HG02884 (cell line): ENCODE data around the gene ANO10.
A peak's percentile ranks its signal among the peaks of the same experiment; 100 is the strongest.
"Not testable (repeated sequence)": the region's sequence is repeated elsewhere in the genome, so short reads cannot be mapped to it uniquely, and the experiment has no call there.

ENCODE experiments used
- ATAC-seq: cut with Tn5 transposase; IDR thresholded peaks from one replicate; pipeline ENCODE4 v1.9.1; 2021; ENCODE audit warnings: mild to moderate bottlenecking, moderate library complexity; ENCODE audit not compliant: unreplicated experiment

The ANO10 gene

DNA sequence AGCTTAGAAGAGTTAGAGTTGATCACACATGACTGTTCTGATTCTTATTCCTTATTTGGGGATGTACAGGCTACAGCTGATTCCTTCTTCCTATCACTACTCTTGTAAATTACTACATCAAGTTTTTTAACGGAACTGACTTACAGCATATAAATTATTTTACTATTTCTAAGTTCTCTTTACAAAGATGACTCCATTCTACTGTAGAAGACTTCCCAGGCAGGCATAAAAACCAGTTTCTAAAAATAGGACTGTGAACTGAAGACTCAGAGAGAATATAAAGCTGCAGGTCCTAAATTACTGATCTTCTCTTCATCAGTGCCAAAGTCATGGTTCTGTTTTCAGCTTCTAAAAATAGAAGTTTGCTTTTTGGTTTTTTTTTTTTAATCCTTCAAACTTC is 38.9 kb downstream of the ANO10 start:
- no peak for ATAC-seq

GRCh38 chr3:43581343-43581742 is 40.5 kb downstream of the ANO10 start:
- no peak for ATAC-seq

GRCh38 chr3:43580181-43580580 is 41.6 kb downstream of the ANO10 start:
- ATAC-seq, result no peak

GRCh38 chr3:43573576-43573975 is 48.2 kb downstream of the ANO10 start:
- no peak for ATAC-seq

DNA sequence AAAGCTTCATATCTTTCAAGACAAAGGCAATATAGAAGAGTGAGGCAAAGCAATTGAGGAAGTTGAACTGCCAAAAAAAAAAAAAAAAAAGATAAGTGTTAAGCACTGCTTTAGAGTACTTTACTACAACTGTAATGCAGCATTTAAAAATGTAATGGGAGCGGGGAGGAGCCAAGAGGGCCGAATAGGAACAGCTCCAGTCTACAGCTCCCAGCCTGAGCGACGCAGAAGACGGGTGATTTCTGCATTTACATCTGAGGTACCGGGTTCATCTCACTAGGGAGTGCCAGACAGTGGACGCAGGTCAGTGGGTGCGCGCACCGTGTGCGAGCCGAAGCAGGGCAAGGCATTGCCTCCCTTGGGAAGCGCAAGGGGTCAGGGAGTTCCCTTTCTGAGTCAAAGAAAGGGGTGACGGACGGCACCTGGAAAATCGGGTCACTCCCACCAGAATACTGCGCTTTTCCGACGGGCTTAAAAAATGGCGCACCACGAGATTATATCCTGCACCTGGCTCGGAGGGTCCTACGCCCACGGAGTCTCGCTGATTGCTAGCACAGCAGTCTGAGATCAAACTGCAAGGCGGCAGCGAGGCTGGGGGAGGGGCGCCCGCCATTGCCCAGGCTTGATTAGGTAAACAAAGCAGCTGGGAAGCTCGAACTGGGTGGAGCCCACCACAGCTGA is 56.0 kb downstream of the ANO10 start:
- ATAC-seq, result not testable (repeated sequence)

- no peak for ATAC-seq
These were observed 61.9 kb downstream of the ANO10 start for GRCh38 chr3:43559961-43560360.

DNA sequence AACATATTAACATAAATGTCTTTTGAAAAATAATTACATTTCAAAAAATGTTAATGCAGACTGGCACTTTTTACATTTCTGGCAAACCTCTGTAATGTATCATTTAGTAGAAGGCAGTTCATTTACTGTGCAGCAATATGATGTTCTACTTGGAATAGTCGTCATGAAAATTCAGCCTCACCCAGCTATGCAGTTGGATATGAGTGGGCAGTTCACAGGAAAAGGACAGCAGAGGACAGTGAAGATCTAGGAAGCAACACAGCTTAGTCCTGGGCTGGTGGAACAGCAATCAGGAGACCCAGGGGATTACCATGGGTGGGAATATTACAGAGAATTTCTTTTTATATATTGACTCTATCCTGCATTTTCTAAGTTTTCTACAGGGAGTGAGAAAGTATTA is 63.6 kb downstream of the ANO10 start:
- ATAC-seq, result no peak

GRCh38 chr3:43549626-43550290 is 72.1 kb downstream of the ANO10 start:
- no peak for ATAC-seq

DNA sequence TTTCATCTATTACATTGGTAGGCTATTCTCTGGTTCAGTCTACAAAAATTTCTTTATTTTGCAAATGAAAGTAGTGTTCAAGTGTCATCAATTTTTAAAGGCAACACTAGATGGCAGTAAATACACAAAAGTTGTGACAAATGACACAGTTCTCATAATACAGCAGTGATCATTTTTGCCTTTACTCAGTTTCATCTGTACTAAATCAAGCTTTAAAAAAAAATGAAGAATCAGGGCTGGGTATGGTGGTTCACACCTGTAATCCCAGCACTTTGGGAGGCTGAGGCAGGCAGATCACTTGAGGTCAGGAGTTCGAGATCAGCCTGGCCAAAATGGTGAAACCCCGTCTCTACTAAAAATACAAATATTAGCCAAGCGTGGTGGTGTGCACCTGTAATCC is 77.5 kb downstream of the ANO10 start:
- peak; percentile 50 for ATAC-seq

- ATAC-seq, result no peak
These were observed 79.3 kb downstream of the ANO10 start for GRCh38 chr3:43542328-43543043.

- no peak for ATAC-seq
These were observed 81.2 kb downstream of the ANO10 start for GRCh38 chr3:43540624-43541023.

GRCh38 chr3:43539321-43539720 is 82.5 kb downstream of the ANO10 start:
- ATAC-seq, result no peak

- ATAC-seq, result no peak
These were observed 84.6 kb downstream of the ANO10 start for GRCh38 chr3:43537225-43537624.

GRCh38 chr3:43534675-43535074 is 87.1 kb downstream of the ANO10 start:
- ATAC-seq, result no peak

DNA sequence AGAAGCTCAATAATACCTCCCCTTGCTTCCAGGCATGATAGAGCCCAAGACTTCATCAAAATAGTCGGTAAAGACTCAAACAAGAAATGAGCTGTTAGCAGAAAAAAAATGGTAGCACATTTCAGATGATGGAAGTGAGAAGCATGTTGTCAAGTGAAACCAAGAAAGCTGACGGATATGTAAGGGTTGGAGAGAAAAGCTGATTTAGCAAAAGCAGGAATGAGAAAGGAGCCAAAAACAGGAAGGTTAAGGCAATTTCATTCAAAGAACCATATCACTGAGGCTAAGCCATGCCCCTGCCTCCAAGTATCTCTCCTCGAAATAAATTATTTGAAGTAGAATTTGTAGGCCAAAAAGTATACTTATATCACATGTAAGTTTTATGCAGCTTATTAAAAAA is 88.8 kb downstream of the ANO10 start:
- ATAC-seq, result no peak

DNA sequence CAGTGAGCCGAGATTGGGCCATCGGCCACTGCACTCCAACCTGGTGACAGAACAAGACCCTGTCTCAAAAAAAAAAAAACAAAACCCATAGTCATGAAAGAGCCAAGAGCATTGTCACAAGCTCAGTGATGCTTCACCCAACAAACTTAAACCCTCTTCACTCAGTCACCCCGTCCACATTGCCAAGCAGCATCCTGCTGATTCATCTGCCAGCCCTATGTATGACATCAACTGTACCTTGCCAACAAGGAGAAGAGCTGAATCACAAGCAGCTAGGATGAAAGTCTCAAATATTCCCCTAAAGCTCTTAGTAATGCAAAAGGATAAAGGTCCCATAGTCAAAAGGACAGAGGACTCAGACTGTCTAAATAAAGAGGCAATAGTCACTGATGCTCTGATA is 90.0 kb downstream of the ANO10 start:
- no peak for ATAC-seq

DNA sequence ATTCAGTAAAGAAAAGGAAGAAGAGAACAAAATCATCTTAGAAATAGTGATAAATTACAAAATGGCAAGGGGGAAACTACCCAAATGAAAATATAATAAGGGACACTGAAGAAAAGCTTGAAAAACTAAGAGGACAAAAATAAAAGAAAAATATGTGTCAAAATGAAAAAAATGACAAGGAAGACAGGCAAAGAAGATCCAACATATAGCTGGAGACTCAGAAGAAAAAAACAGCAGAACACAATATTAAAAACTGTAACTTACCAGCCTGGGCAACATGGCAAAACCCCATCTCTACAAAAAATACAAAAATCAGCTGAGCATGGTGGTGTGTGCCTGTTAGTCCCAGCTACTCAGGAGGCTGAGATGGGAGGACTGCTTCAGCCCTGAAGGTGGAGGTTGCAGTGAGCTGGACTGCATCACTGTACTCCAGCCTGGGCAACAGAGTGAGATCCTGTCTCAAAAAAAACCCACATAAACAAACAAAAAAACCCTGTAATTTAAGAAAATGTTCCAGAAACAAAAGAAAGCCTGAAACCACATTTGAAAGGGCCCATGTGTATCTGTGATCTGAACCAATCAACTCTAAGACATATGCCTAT is 93.2 kb downstream of the ANO10 start:
- ATAC-seq, result no peak

- no peak for ATAC-seq
These were observed 94.9 kb downstream of the ANO10 start for GRCh38 chr3:43526956-43527355.

GRCh38 chr3:43525941-43526607 is 95.7 kb downstream of the ANO10 start:
- ATAC-seq, result no peak

DNA sequence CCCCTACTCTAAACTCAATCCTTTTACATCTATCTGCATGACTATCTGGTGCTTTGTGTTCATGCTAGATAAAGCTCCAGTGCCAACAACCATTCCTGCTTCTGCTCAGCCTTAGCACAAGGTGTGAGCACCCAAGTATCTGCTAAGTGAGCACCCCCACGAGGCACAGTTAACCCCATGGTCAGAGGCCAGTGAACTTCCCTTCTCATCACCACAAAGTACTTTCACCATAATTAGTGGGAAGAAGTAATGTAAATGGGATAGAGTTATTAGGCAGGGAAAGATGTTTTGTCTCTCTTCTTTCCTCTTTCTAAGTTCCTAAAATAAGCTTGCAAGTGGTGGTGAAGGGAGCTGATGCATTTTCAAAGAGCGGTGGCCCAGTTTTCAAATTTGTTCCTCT is 96.4 kb downstream of the ANO10 start:
- ATAC-seq, result no peak

DNA sequence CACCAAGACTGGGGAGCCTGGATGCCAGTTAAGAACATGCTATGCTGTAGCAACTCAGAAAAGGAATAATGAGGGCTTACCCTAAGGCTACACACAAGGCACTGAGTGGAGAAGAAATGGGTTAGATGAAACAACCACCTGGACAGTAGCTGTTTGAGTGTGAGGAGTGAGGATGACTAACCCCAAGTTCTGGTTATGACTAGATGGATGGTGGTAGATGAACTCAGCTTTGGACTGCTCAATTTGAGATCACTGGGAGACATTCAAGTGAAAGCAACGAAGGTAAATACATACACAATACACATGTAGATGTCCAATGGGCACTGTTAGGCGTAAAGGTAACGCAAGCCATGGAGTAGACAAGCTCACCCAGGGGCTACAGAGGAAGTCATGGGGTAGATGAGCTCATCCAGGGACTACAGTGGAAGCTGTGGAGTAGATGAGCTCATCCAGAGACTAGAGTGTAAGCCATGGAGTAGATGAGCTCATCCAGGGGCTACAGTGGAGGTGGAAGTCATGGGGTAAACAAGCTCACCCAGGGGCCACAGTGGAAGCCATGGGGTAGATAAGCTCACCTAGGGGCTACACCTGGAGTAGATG is 98.3 kb downstream of the ANO10 start:
- ATAC-seq, result peak; percentile 98
